ENCODE measurements around the gene CDK6.

- TF ChIP-seq CTCF (conservative IDR thresholded peaks at IDR 0.05; ENCODE audit: low read depth in 2 of 2) (no peak), EZH2 (IDR thresholded peaks at IDR 0.05; ENCODE audit: low read depth, unreplicated experiment) (no peak), POLR2AphosphoS5 (IDR thresholded peaks at IDR 0.05; ENCODE audit: low read depth) (no peak), JUNB (IDR thresholded peaks at IDR 0.05; ENCODE audit: unreplicated experiment) (no peak), EZH2phosphoT487 (IDR thresholded peaks at IDR 0.05; ENCODE audit: unreplicated experiment) (no peak), ZNF114 (CRISPR knock-in tag; IDR thresholded peaks at IDR 0.05) (no peak), CREB1 (CRISPR knock-in tag; IDR thresholded peaks at IDR 0.05; ENCODE audit: low read depth) (no peak), ZNF331 (CRISPR knock-in tag; IDR thresholded peaks at IDR 0.05; ENCODE audit: low read depth) (no peak)
- TF ChIP-seq, protein P1, sequence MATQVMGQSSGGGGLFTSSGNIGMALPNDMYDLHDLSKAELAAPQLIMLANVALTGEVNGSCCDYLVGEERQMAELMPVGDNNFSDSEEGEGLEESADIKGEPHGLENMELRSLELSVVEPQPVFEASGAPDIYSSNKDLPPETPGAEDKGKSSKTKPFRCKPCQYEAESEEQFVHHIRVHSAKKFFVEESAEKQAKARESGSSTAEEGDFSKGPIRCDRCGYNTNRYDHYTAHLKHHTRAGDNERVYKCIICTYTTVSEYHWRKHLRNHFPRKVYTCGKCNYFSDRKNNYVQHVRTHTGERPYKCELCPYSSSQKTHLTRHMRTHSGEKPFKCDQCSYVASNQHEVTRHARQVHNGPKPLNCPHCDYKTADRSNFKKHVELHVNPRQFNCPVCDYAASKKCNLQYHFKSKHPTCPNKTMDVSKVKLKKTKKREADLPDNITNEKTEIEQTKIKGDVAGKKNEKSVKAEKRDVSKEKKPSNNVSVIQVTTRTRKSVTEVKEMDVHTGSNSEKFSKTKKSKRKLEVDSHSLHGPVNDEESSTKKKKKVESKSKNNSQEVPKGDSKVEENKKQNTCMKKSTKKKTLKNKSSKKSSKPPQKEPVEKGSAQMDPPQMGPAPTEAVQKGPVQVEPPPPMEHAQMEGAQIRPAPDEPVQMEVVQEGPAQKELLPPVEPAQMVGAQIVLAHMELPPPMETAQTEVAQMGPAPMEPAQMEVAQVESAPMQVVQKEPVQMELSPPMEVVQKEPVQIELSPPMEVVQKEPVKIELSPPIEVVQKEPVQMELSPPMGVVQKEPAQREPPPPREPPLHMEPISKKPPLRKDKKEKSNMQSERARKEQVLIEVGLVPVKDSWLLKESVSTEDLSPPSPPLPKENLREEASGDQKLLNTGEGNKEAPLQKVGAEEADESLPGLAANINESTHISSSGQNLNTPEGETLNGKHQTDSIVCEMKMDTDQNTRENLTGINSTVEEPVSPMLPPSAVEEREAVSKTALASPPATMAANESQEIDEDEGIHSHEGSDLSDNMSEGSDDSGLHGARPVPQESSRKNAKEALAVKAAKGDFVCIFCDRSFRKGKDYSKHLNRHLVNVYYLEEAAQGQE (IDR thresholded peaks at IDR 0.05; ENCODE audit: unreplicated experiment), result no peak
- TF ChIP-seq, protein P2, sequence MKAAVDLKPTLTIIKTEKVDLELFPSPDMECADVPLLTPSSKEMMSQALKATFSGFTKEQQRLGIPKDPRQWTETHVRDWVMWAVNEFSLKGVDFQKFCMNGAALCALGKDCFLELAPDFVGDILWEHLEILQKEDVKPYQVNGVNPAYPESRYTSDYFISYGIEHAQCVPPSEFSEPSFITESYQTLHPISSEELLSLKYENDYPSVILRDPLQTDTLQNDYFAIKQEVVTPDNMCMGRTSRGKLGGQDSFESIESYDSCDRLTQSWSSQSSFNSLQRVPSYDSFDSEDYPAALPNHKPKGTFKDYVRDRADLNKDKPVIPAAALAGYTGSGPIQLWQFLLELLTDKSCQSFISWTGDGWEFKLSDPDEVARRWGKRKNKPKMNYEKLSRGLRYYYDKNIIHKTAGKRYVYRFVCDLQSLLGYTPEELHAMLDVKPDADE (IDR thresholded peaks at IDR 0.05), result no peak
These were observed 42.6 kb downstream of the CDK6 start for GRCh38 chr7:92793656-92794205.
